SK-N-SH treated with all-trans-retinoic acid at 6 μM for 48 hours (cell line): Measurements from ENCODE around the gene CACNG1.

Experiments used
- ESRRG ChIP-seq: fragments of 250-450 bp; sonication (Bioruptor Pico); IDR thresholded peaks from 2 replicates; pipeline ENCODE4 v1.6.1; 2021; ENCODE audit warnings: mild to moderate bottlenecking
- ZFP30 ChIP-seq: fragments of 450-650 bp; formaldehyde crosslinking; IDR thresholded peaks from 2 replicates; pipeline ENCODE4 v1.5.0; 2022; ENCODE audit warnings: mild to moderate bottlenecking, moderate library complexity

- TF ChIP-seq ESRRG (CRISPR knock-in tag) = no peak
- TF ChIP-seq ZFP30 (CRISPR knock-in tag) = no peak
Observed at GRCh38 chr17:67095803-67096202, 51.4 kb downstream of the CACNG1 start.
